MV-4-11 (cell line): ENCODE data around the gene SNX25.

Source experiments
- DNase-seq: peaks from one replicate; lab custom pipeline; 2025; lab: John Stamatoyannopoulos, UW

SNX25 gene

GRCh38 chr4:185265942-185266341 is 56.5 kb downstream of the SNX25 start:
- DNase-seq: peak; percentile 88

DNA sequence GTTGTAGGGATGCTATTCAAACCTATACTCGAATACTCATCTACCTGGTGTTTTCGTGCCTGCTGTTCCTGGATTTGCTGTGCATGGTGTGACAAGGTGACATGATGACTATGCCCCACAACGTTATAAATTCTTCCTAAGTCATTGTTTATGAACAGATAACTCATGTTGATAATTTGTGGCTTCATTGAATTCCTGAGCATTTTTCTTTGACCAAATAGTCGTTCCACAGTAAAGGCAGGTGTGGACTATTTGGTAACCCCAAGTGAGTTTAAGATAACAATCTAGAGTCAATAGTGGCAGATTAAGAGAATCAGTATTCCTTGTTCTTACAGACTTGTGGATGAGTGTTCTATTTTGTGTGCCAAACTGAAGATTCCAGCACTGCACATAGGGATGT is 59.9 kb downstream of the SNX25 start:
- no peak for DNase-seq

GRCh38 chr4:185270037-185270436 is 60.6 kb downstream of the SNX25 start:
- DNase-seq: no peak

- DNase-seq: no peak
Observed at GRCh38 chr4:185270885-185271284, 61.5 kb downstream of the SNX25 start.

- DNase-seq: no peak
Observed at GRCh38 chr4:185272245-185272644, 62.8 kb downstream of the SNX25 start.

DNA sequence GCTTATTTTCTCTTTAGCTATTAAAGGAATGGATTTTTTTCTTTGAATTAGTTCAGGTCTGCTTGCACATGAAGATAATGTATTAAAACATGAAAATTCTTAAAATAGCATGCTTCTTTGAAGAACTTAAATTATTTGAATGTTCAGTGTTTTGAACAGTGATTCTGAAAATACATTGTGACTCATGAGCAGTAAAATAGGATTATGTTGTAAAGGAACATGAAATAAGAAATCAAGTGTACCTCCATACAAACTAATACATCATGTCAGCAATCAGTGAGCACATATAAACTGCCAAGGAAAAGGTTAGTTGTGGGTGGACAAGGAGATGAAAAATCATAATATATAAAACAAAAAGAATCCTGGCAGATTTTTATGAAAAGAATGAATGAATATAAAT is 66.1 kb downstream of the SNX25 start:
- no peak for DNase-seq

DNA sequence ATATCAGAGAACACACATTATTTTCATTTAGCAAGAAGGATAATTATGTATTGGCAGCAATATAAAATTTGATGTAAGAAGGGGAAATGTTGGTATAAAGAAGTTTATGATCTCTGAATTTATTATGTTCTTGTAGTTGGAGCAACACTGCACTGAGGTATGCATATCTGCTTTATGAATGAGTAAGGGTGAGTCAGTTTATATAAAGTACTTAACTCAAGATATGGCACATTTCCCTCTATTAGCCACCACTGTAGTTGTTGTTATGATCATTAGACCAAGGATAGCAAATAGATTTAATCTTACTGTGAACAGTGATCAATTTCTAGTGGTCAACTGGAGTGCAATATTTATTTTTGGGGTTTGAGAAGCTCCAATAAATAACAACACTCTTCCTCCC is 66.6 kb downstream of the SNX25 start:
- DNase-seq: no peak

GRCh38 chr4:185278716-185279115 is 69.3 kb downstream of the SNX25 start:
- no peak for DNase-seq

GRCh38 chr4:185280608-185281007 is 71.2 kb downstream of the SNX25 start:
- DNase-seq: no peak

DNA sequence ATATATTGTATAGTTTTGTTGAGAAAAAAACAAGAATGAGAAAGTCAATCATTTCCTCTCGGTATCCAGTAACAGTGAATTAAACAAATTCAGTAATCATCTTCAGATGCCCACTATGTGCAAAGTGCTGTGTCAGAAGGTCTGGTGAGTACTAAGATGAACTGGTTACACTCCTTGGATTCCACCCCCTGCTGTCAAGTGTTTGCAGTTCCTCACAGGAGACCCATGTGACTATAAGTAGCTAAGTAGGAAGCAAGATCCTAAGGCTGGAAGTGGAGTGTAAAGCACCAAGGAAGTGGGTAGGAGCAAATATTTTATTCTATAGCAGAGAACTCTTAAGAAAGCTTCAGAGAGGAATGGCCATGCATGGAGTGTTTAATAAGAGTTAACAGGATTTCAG is 73.6 kb downstream of the SNX25 start:
- no peak for DNase-seq

DNA sequence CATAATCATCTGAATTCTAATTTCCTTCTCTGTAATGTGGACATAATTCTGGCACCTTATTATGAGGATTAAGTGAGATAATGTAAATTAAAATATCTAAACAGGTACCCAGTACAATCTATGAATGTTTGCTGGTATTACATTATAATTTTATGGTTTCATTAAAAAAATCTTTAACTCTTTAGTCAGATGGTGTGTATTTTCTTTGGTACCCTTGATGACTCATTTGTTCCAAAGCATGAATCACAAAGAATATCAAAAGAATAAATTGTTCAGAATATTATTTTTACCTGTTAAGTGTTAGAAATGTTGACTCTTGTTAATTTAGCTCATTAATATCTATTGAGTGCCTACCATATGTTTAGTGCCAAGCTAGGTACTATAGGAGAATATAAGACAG is 74.3 kb downstream of the SNX25 start:
- DNase-seq: no peak

- DNase-seq: no peak
Observed at GRCh38 chr4:185285632-185286393, 76.4 kb downstream of the SNX25 start.

- DNase-seq: no peak
Observed at GRCh38 chr4:185286571-185286970, 77.2 kb downstream of the SNX25 start.

DNA sequence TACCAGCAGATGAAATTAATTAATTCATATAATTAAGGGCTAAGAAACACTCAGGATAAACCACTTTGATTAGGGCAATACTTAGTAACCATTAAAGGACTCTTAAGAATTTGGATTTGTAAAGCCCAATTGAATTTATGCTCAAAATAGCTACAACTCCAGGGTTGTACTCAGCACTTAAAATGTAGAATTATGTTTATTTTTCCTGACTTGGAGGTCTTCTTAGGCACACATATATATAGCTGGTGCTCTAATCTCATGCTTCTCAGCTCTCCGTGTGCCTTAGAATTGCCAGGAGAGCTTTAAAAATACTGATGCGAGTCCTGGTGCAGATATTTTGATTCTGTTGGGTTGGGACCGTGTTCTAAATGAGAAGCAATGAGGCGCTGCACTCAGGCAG is 77.6 kb downstream of the SNX25 start:
- DNase-seq: no peak

DNA sequence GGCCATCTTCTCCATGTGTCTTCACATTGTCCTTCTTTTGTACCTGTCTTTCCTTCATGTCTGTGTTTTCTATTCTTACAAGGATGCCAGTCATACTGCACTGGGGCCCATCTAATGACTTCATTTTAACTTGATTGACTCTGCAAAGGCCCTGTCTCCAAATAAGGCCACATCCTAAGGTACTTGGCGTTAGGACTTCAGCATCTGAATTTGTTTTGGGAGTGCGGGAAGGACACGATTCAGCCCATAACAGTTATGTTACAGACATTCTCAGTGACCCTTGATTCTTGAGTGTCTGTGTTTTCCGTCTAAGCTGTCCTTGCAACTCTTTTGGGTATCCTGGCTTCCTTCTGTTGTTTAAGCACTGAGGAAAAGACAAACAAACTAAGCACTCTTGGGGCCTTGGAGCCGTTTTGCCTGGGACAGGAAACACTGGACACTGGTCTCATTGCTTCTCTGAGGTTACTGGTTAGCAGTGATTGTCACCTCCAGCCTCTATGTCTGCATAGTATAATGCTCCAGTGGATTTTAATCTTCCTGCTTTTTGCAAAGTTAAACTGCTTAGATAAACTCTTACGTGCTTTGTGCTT is 80.7 kb downstream of the SNX25 start:
- no peak for DNase-seq

- DNase-seq: no peak
Observed at GRCh38 chr4:185290656-185291055, 81.3 kb downstream of the SNX25 start.

DNA sequence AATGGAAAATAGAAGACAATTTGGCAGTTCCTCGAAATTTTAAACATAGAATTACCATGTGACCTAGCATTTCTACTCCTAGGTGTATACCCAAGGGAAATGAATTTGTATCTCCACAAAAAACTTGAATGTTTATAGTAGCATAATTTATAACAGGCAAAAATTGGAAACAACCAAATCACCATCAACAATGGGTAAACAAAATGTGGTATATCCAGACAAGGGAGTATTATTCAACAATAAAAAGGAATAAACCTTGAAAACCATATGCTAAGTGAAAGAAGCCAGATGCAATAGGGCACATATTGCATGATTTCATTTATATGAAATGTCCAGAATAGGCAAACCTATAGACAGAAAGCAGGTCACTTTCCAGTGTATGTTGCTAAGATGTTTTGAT is 83.8 kb downstream of the SNX25 start:
- DNase-seq: no peak

- DNase-seq: no peak
Observed at GRCh38 chr4:185296665-185297460, 87.5 kb downstream of the SNX25 start.

- DNase-seq: no peak
Observed at GRCh38 chr4:185298728-185299430, 89.5 kb downstream of the SNX25 start.

DNA sequence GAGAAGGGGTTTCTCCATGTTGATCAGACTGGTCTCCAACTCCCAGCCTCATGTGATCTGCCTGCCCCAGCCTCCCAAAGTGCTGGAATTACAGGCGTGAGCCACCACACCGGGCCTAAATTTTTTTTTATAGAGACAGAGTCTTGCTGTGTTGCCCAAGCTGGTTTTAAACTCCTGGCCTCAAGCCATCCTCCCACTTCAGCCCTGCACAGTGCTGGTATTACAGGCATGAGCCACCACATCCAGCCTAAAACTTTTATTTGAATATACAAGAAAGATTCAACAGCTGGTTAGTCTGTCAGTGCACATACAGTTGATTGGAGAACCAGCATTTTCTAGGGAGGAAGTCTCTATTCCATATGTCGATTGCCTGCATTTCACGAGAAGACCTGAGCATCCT is 95.1 kb downstream of the SNX25 start:
- no peak for DNase-seq

- no peak for DNase-seq
Observed at GRCh38 chr4:185304944-185305690, 95.7 kb downstream of the SNX25 start.

GRCh38 chr4:185305979-185306442 is 96.6 kb downstream of the SNX25 start:
- DNase-seq: no peak
